Astrocyte (in vitro differentiated cells and primary cell): ENCODE measurements around the gene CDC14B. TPM values are rescaled to one million over a fixed set of nuclear protein-coding genes. Genes with fewer than 3 reads are reported as not detected.

Source experiments
- DNase-seq: peaks from one replicate; pipeline ENCODE4 v3.0.0-alpha.2; 2010; ENCODE audit warnings: low read depth
- FAIRE-seq: peaks from 2 replicates; lab custom pipeline; 2011; peaks lifted over from hg19 to GRCh38; lab: Jason Lieb, UNC
- H2AFZ ChIP-seq: 2 replicates; pipeline ENCODE4 v1.6.0; 2012; ENCODE audit warnings: low read depth, low read length, inconsistent platforms
- H3K27ac ChIP-seq: 2 replicates; pipeline ENCODE4 v1.5.1; 2011; ENCODE audit warnings: low read depth, low read length, inconsistent platforms
- H3K27me3 ChIP-seq: 2 replicates; pipeline ENCODE4 v1.6.0; 2011; ENCODE audit warnings: low read length, inconsistent platforms; ENCODE audit not compliant: insufficient read depth
- H3K36me3 ChIP-seq: 2 replicates; pipeline ENCODE4 v1.5.1; 2011; ENCODE audit warnings: low read length, inconsistent platforms; ENCODE audit not compliant: insufficient read depth
- H3K4me1 ChIP-seq: 2 replicates; pipeline ENCODE4 v1.5.1; 2011; ENCODE audit warnings: low read length, inconsistent platforms; ENCODE audit not compliant: insufficient read depth
- H3K4me2 ChIP-seq: 2 replicates; pipeline ENCODE4 v1.6.0; 2012; ENCODE audit warnings: low read length, inconsistent platforms
- H3K4me3 ChIP-seq: 2 replicates; pipeline ENCODE4 v1.5.1; 2011; ENCODE audit warnings: low read depth, mild to moderate bottlenecking, low read length, inconsistent platforms; ENCODE audit not compliant: insufficient read depth
- H3K79me2 ChIP-seq: 2 replicates; pipeline ENCODE4 v1.6.0; 2012; ENCODE audit warnings: mild to moderate bottlenecking, low read length, inconsistent platforms; ENCODE audit not compliant: insufficient read depth
- H3K9ac ChIP-seq: 2 replicates; pipeline ENCODE4 v1.6.0; 2012; ENCODE audit warnings: mild to moderate bottlenecking, low read length, inconsistent platforms
- H3K9me3 ChIP-seq: 2 replicates; pipeline ENCODE4 v1.5.1; 2012; ENCODE audit warnings: low read depth, mild to moderate bottlenecking, low read length, inconsistent platforms; ENCODE audit not compliant: insufficient read depth
- H4K20me1 ChIP-seq: 2 replicates; pipeline ENCODE4 v1.6.0; 2012; ENCODE audit warnings: low read length, inconsistent platforms; ENCODE audit not compliant: insufficient read depth
- H3K27ac Mint-ChIP-seq: one replicate; pipeline ENCODE4 v1.8.0; 2021; ENCODE audit warnings: mild to moderate bottlenecking, mixed read lengths; ENCODE audit not compliant: unreplicated experiment
- H3K27me3 Mint-ChIP-seq: one replicate; pipeline ENCODE4 v1.8.0; 2021; ENCODE audit warnings: low read depth, mixed read lengths; ENCODE audit not compliant: unreplicated experiment
- H3K36me3 Mint-ChIP-seq: one replicate; pipeline ENCODE4 v1.8.0; 2021; ENCODE audit warnings: low read depth, mixed read lengths; ENCODE audit not compliant: unreplicated experiment
- H3K4me1 Mint-ChIP-seq: one replicate; pipeline ENCODE4 v1.8.0; 2021; ENCODE audit warnings: low read depth, mixed read lengths; ENCODE audit not compliant: unreplicated experiment
- H3K4me3 Mint-ChIP-seq: one replicate; pipeline ENCODE4 v1.8.0; 2021; ENCODE audit warnings: mild to moderate bottlenecking, moderate library complexity, mixed read lengths; ENCODE audit not compliant: unreplicated experiment
- H3K9me3 Mint-ChIP-seq: one replicate; pipeline ENCODE4 v1.8.0; 2021; ENCODE audit warnings: mild to moderate bottlenecking, mixed read lengths; ENCODE audit not compliant: unreplicated experiment
- EZH2 ChIP-seq: IDR thresholded peaks from 2 replicates; pipeline ENCODE4 v1.6.1; 2012; ENCODE audit warnings: mild to moderate bottlenecking, low read length, inconsistent platforms; ENCODE audit not compliant: insufficient read depth
- total RNA-seq: library from RNA; stranded (reverse); gene quantifications from 2 replicates; pipeline ENCODE4 v1.2.1, GENCODE V29; 2021
- TF ChIP-seq, protein P1 (sequence below): IDR thresholded peaks from 2 replicates; pipeline ENCODE4 v1.5.1; 2011; ENCODE audit warnings: low read depth, mild to moderate bottlenecking, inconsistent platforms, low read length, moderate library complexity; ENCODE audit not compliant: insufficient read depth

CDC14B gene
- total RNA-seq, 1 donor from 2014 or later = 22.5 TPM

DNA sequence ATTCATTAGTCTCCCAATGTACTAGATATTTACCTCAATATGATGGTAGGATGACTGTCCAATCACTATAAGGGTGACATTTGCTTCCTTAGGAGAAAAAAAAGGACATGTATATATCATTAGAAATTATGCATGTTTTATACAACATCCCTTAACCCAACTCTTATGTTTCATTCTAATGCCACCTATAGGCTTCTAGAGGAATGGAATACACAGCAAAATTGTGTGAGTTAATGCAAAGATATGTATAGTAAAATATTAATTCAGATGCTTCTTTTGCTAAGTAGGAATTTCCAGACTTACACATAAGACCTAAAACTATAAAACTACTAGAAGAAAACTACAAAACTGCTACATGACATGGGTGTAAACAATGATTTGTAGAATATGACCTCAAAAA is 32.0 kb upstream of the CDC14B start:
- FAIRE-seq (peak; percentile 37), DNase-seq (no peak)
- H3K27ac ChIP-seq = no peak overlapping the region
- Mint-ChIP-seq H3K27ac (no peak overlapping the region), H3K27me3 (no peaks in the 10 kb centered on the region), H3K4me3 (no peak overlapping the region), H3K36me3 (peaks cover 3% of the 10 kb centered on the region), H3K9me3 (no peaks in the 10 kb centered on the region), H3K4me1 (peaks cover 2% of the 10 kb centered on the region)
- H3K36me3 ChIP-seq = peaks cover 10% of the 10 kb centered on the region
- H4K20me1 ChIP-seq = no peaks in the 10 kb centered on the region
- H3K9me3 ChIP-seq = no peaks in the 10 kb centered on the region
- no peak overlapping the region for H3K4me2 ChIP-seq
- no peaks in the 10 kb centered on the region for H3K27me3 ChIP-seq
- no peak for TF ChIP-seq EZH2
- TF ChIP-seq, protein P1, sequence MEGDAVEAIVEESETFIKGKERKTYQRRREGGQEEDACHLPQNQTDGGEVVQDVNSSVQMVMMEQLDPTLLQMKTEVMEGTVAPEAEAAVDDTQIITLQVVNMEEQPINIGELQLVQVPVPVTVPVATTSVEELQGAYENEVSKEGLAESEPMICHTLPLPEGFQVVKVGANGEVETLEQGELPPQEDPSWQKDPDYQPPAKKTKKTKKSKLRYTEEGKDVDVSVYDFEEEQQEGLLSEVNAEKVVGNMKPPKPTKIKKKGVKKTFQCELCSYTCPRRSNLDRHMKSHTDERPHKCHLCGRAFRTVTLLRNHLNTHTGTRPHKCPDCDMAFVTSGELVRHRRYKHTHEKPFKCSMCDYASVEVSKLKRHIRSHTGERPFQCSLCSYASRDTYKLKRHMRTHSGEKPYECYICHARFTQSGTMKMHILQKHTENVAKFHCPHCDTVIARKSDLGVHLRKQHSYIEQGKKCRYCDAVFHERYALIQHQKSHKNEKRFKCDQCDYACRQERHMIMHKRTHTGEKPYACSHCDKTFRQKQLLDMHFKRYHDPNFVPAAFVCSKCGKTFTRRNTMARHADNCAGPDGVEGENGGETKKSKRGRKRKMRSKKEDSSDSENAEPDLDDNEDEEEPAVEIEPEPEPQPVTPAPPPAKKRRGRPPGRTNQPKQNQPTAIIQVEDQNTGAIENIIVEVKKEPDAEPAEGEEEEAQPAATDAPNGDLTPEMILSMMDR = peak; percentile 34
- H3K79me2 ChIP-seq = no peaks in the 10 kb centered on the region
- H3K4me3 ChIP-seq = no peak overlapping the region
- no peaks in the 10 kb centered on the region for H3K4me1 ChIP-seq
- no peak overlapping the region for H2AFZ ChIP-seq
- H3K9ac ChIP-seq = no peak overlapping the region

DNA sequence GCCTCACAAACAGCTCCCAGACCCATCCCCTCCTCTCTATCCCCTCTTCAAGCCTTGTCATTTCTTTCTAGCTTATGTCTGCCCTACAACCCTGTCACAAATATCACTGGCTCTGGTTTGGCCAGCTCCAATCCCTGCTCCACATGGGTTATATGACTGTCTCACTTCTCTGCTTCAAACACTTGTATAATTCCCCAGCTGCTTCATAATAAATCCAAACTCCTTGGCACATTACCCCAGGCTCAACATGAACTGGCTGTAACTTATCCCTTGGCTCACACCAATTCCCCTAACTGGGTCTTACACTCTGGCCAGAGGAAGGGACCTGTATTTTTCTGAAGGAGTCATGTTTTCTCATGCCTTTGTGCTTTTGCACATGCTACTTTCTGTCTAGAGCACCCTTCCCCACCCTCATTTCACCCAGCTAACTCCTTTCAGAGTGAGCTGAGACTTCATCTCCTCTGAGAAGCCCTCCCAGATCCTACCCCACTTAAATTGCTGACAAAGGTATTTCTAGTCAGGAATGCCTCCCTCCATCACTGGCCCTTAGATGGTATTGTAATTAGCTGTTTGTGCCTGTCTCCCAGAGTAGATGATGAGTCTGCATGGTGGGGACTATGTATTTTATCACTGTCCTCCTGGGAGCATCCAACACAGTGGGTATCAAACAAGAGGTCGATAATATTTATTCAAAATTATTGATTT is 30.1 kb upstream of the CDC14B start:
- H3K36me3 ChIP-seq = peaks cover 12% of the 10 kb centered on the region
- no peak for FAIRE-seq
- no peaks in the 10 kb centered on the region for H3K79me2 ChIP-seq
- Mint-ChIP-seq H3K27ac (peak overlapping the region; percentile 0), H3K4me1 (peaks cover 2% of the 10 kb centered on the region), H3K36me3 (peaks cover 12% of the 10 kb centered on the region), H3K27me3 (no peaks in the 10 kb centered on the region), H3K9me3 (no peaks in the 10 kb centered on the region), H3K4me3 (no peak overlapping the region)
- no peak overlapping the region for H2AFZ ChIP-seq
- H4K20me1 ChIP-seq = no peaks in the 10 kb centered on the region
- TF ChIP-seq, protein P1 = no peak
- TF ChIP-seq EZH2 = no peak
- no peaks in the 10 kb centered on the region for H3K9me3 ChIP-seq
- H3K4me1 ChIP-seq = no peaks in the 10 kb centered on the region
- no peaks in the 10 kb centered on the region for H3K27me3 ChIP-seq
- H3K4me2 ChIP-seq = no peak overlapping the region
- no peak for DNase-seq
- no peak overlapping the region for H3K9ac ChIP-seq
- no peak overlapping the region for H3K27ac ChIP-seq
- H3K4me3 ChIP-seq = no peak overlapping the region
